ENCODE data around the gene PPT1. TPM values are rescaled to one million over a fixed set of nuclear protein-coding genes. Genes with fewer than 3 reads are reported as not detected.

Gene PPT1
- total RNA-seq, 2 donors from 2014 or later = 30.0 to 34.6 TPM

DNA sequence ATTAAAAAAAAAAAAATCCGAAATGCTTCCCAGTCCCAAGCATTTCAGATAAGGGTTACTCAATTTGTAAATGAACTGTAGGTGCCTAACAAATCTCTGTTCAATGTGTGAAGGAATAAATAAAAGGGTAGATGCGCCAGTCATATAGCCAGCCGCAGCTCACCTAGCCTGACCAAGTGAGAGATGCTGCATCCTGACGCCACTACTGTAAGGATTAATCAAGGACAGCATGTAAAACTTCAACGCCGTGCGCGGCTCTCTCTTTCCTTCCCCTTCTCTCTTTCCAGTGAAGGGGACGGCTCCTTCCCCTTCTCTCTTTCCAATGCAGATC is 441 bp downstream of the PPT1 start:
- no peak for DNase-seq (ENCODE audit: low spot score)
- Histone ChIP-seq H3K36me3 (peaks cover 6% of the 10 kb centered on the region), H3K9me3 (no peaks in the 10 kb centered on the region), H3K27me3 (no peaks in the 10 kb centered on the region), H3K4me3 (peak overlapping the region; percentile 58 to 63), H3K4me1 (peaks cover 0 to 6% of the 10 kb centered on the region in 2 donors), H3K27ac (peak overlapping the region; percentile 25 to 57)
- TF ChIP-seq, protein P1, sequence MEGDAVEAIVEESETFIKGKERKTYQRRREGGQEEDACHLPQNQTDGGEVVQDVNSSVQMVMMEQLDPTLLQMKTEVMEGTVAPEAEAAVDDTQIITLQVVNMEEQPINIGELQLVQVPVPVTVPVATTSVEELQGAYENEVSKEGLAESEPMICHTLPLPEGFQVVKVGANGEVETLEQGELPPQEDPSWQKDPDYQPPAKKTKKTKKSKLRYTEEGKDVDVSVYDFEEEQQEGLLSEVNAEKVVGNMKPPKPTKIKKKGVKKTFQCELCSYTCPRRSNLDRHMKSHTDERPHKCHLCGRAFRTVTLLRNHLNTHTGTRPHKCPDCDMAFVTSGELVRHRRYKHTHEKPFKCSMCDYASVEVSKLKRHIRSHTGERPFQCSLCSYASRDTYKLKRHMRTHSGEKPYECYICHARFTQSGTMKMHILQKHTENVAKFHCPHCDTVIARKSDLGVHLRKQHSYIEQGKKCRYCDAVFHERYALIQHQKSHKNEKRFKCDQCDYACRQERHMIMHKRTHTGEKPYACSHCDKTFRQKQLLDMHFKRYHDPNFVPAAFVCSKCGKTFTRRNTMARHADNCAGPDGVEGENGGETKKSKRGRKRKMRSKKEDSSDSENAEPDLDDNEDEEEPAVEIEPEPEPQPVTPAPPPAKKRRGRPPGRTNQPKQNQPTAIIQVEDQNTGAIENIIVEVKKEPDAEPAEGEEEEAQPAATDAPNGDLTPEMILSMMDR (IDR thresholded peaks at IDR 0.05) = no peak

DNA sequence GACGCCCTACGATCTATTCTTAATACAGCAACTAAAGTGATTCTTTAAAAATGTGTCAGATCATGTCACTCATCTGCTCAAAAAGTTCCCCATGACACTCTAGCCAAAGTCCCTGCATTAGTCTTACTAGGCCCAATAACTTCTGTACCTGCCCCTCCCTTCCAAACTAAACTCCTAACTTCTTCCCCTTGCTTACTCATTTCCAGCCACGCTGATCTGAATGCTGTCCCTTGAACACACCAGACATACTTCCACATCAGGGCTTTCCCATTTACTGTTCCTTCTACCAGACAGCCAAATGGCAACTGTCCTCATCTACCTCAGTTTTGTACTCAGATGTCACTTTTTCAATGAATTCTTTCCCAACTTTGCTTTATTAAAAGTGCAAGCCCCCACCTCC is 1.2 kb downstream of the PPT1 start:
- Histone ChIP-seq H3K4me1 (peaks cover 0 to 6% of the 10 kb centered on the region in 2 donors), H3K4me3 (no peak overlapping the region), H3K9me3 (no peaks in the 10 kb centered on the region), H3K27ac (no peak overlapping the region), H3K27me3 (no peaks in the 10 kb centered on the region), H3K36me3 (peaks cover 14% of the 10 kb centered on the region)
- TF ChIP-seq, protein P1 (IDR thresholded peaks at IDR 0.05) = no peak
- DNase-seq (ENCODE audit: low spot score) = no peak

DNA sequence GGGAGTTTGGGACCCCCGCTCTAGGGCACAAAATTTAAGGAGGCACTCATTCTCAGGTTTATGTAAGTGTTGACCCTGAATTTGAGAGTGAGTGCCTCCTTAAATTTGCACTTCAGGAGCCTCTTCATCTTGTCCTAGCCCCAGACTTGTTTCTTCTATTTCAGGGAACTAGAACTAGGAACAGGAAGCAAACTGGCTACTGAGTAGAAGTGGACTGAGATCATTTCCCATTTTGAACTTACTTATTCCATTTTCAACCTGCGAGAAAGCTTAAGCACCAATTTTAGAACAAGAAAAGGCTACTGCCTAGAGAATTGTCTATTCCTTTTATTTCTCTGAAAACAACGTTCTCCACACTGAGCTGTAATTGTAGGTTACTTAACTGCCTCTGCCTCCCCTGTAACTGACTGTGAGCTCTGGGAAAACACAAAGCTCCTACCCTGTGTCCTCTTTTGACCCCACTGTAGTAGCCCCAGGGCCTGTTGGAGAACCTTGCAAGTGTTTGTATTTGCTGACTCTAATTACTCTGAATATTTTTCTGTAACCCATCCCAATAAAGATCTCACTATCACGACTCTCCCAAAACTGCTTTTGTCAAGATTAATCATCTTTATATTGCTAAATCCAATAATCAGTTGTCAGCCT is 2.5 kb downstream of the PPT1 start:
- Histone ChIP-seq H3K27ac (no peak overlapping the region), H3K27me3 (no peaks in the 10 kb centered on the region), H3K9me3 (no peaks in the 10 kb centered on the region), H3K4me1 (peaks cover 0 to 6% of the 10 kb centered on the region in 2 donors), H3K36me3 (peaks cover 18% of the 10 kb centered on the region), H3K4me3 (no peak overlapping the region)
- TF ChIP-seq, protein P1 (IDR thresholded peaks at IDR 0.05) = no peak
- DNase-seq (ENCODE audit: low spot score) = no peak

DNA sequence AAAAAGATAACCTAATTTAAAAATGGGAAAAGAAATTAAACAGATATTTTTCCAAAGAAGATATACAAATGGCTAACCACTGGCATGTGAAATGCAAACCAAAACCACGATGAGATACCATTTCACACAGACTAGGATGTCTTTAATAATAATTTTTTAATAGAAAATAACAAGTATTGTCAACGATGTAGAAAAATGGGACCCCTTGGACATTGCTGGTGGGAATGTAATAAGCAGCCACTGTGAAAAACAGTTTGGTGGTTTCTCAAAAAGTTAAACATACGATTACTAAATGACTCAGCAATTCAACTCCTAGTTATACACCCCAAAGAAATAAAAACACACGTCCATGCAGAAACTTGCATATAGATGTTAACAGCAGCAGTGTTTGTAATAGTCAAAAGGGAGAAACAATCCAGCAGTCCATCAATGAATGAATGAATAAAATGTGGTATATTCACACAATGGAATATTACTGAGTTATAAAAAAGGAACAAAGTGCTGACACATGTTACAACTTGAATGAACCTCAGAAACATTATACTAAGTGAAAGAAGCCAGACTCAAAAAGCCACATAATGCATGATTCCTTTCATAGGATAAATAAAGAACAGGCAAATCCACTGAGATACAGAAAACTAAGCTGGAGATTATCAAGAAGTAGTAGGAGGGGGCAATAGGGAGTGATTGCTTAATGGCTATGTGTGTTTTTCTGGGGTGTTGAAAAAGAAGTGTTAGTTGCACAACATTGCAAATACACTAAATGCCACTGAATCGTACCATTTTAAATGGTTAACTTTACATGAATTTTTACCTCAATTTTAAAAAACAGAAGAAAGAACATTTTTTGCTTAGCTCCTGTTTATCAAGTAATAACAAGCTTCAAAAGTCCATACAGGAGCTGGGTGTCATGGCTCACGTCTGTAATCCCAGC is 4.1 kb downstream of the PPT1 start:
- no peak for DNase-seq (ENCODE audit: low spot score)
- peaks cover 0 to 6% of the 10 kb centered on the region in 2 donors for H3K4me1 ChIP-seq
- TF ChIP-seq, protein P1 (IDR thresholded peaks at IDR 0.05) = no peak
- H3K27me3 ChIP-seq = no peaks in the 10 kb centered on the region
- H3K27ac ChIP-seq = no peak overlapping the region
- peaks cover 29% of the 10 kb centered on the region for H3K36me3 ChIP-seq
- H3K4me3 ChIP-seq = no peak overlapping the region
- no peaks in the 10 kb centered on the region for H3K9me3 ChIP-seq

DNA sequence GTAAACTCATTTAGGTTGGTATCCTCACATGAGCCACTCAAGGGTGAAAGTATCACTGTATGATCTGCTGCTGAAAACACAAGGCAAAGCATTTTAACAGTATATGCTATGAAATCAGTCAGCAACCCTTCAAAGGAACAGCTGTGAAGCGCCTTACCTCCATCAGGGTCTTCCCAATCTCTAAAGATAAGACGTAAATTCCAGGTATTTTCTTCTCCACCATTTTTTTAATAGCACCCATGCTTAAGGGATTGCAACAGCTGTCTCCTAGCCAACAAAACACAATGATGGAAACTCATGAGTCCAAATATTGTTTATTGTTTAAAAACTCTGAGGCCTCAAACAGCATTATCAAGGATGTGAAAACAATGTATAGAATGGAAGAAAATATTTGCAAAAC is 4.8 kb downstream of the PPT1 start:
- Histone ChIP-seq H3K36me3 (peaks cover 29% of the 10 kb centered on the region), H3K4me3 (no peak overlapping the region), H3K27me3 (no peaks in the 10 kb centered on the region), H3K4me1 (peaks cover 0 to under 1% of the 10 kb centered on the region in 2 donors), H3K9me3 (no peaks in the 10 kb centered on the region), H3K27ac (no peak overlapping the region)
- TF ChIP-seq, protein P1 (IDR thresholded peaks at IDR 0.05) = no peak
- no peak for DNase-seq (ENCODE audit: low spot score)

Measured in right atrium auricular region (tissue), 2 donors.